DND-41 (cell line): ENCODE data around the gene JUNB.

Experiments
- ATAC-seq: fragments of 200-7000 bp; cut with Tn5 transposase; 3 replicates; pipeline ENCODE4 v1.9.1; 2021; ENCODE audit warnings: low read depth; ENCODE audit not compliant: insufficient read depth
- DNase-seq: peaks from one replicate; pipeline ENCODE4 v3.0.0-alpha.2; 2020
- H2AFZ ChIP-seq: 2 replicates; pipeline ENCODE4 v1.6.0; 2012; ENCODE audit warnings: low read depth, low read length
- H3K27ac ChIP-seq: 2 replicates; pipeline ENCODE4 v1.5.1; 2012; ENCODE audit warnings: low read length, inconsistent platforms
- H3K27me3 ChIP-seq: fragments of 200-600 bp; sonication (generic); 2 replicates; pipeline ENCODE4 v1.6.0; 2012; ENCODE audit warnings: low read length, mild to moderate bottlenecking, inconsistent platforms; ENCODE audit not compliant: insufficient read depth, poor library complexity
- H3K36me3 ChIP-seq: 2 replicates; pipeline ENCODE4 v1.5.1; 2012; ENCODE audit warnings: low read length, inconsistent platforms; ENCODE audit not compliant: insufficient read depth
- H3K4me1 ChIP-seq: 2 replicates; pipeline ENCODE4 v1.5.1; 2012; ENCODE audit warnings: mild to moderate bottlenecking, low read length; ENCODE audit not compliant: insufficient read depth
- H3K4me2 ChIP-seq: 2 replicates; pipeline ENCODE4 v1.6.0; 2012; ENCODE audit warnings: mild to moderate bottlenecking, moderate library complexity, low read length, inconsistent platforms; ENCODE audit not compliant: insufficient read depth
- H3K4me3 ChIP-seq, 2 experiments: fragments of 200-600 bp in 1 of 2; shearing (Covaris generic) in 1 of 2; 2 replicates each; pipeline ENCODE4 v1.5.1; 2012 to 2016; ENCODE audit warnings: inconsistent platforms in 2 of 2, low read length in 2 of 2, mild to moderate bottlenecking in 2 of 2, low read depth in 1 of 2, moderate library complexity in 1 of 2
- H3K79me2 ChIP-seq: 2 replicates; pipeline ENCODE4 v1.6.0; 2012; ENCODE audit warnings: low read length, inconsistent platforms; ENCODE audit not compliant: insufficient read depth
- H3K9ac ChIP-seq: 2 replicates; pipeline ENCODE4 v1.6.0; 2012; ENCODE audit warnings: low read depth, mild to moderate bottlenecking, inconsistent platforms, low read length, moderate library complexity
- H3K9me3 ChIP-seq: 2 replicates; pipeline ENCODE4 v1.5.1; 2012; ENCODE audit warnings: low read length, moderate library complexity, mild to moderate bottlenecking, inconsistent platforms; ENCODE audit not compliant: insufficient read depth, severe bottlenecking
- H4K20me1 ChIP-seq: 2 replicates; pipeline ENCODE4 v1.6.0; 2012; ENCODE audit warnings: low read length; ENCODE audit not compliant: insufficient read depth
- CTCF ChIP-seq: IDR thresholded peaks from 2 replicates; pipeline ENCODE4 v1.5.1; 2012; ENCODE audit warnings: borderline replicate concordance, low read length, moderate library complexity, mild to moderate bottlenecking; ENCODE audit not compliant: poor library complexity, severe bottlenecking; ENCODE audit errors: extremely low read depth
- EZH2 ChIP-seq: IDR thresholded peaks from 3 replicates; pipeline ENCODE4 v1.6.1; 2012; ENCODE audit warnings: borderline replicate concordance, low read depth, mild to moderate bottlenecking, moderate library complexity, low read length, inconsistent platforms; ENCODE audit not compliant: severe bottlenecking

JUNB gene

GRCh38 chr19:12834976-12835757, 43.9 kb downstream of the JUNB start:
- H3K27me3 ChIP-seq: no peaks in the 10 kb centered on the region
- H3K9me3 ChIP-seq: no peaks in the 10 kb centered on the region
- H3K79me2 ChIP-seq: peaks cover 12% of the 10 kb centered on the region
- ATAC-seq: no peak
- TF ChIP-seq EZH2 (no peak), CTCF (no peak)
- no peak overlapping the region for H3K27ac ChIP-seq
- H3K9ac ChIP-seq: no peak overlapping the region
- H3K4me3 ChIP-seq: no peak overlapping the region
- no peaks in the 10 kb centered on the region for H3K36me3 ChIP-seq
- H3K4me1 ChIP-seq: peaks cover 49% of the 10 kb centered on the region
- DNase-seq: no peak
- H2AFZ ChIP-seq: no peak overlapping the region
- peaks cover 12% of the 10 kb centered on the region for H4K20me1 ChIP-seq
- peak overlapping the region; percentile 89 for H3K4me2 ChIP-seq

- TF ChIP-seq CTCF (no peak), EZH2 (no peak)
- Histone ChIP-seq H3K79me2 (peaks cover 24% of the 10 kb centered on the region), H3K36me3 (no peaks in the 10 kb centered on the region; the same call in 1 of the 2 replicates), H3K4me3 (no peak overlapping the region), H3K9me3 (no peaks in the 10 kb centered on the region), H3K9ac (no peak overlapping the region), H3K4me2 (no peak overlapping the region), H2AFZ (no peak overlapping the region), H3K27me3 (no peaks in the 10 kb centered on the region), H4K20me1 (peaks cover 23% of the 10 kb centered on the region), H3K27ac (no peak overlapping the region), H3K4me1 (peaks cover 58% of the 10 kb centered on the region)
- no peak for DNase-seq
- no peak for ATAC-seq
Measured at GRCh38 chr19:12836529-12836863, 45.2 kb downstream of the JUNB start.

GRCh38 chr19:12837225-12837624, 45.9 kb downstream of the JUNB start:
- Histone ChIP-seq H3K27me3 (no peaks in the 10 kb centered on the region), H2AFZ (no peak overlapping the region), H3K79me2 (peaks cover 30% of the 10 kb centered on the region), H3K36me3 (no peaks in the 10 kb centered on the region; the same call in 1 of the 2 replicates), H3K4me1 (peaks cover 58% of the 10 kb centered on the region), H3K9ac (no peak overlapping the region), H3K27ac (no peak overlapping the region), H3K4me3 (no peak overlapping the region), H4K20me1 (peaks cover 27% of the 10 kb centered on the region), H3K9me3 (no peaks in the 10 kb centered on the region), H3K4me2 (peak overlapping the region; percentile 93; the same call in 1 of the 2 replicates)
- DNase-seq (no peak), ATAC-seq (no peak)
- TF ChIP-seq CTCF: no peak
- TF ChIP-seq EZH2: no peak
